Cardiac fibroblast (primary cell): ENCODE results near the gene ADA.

Experiments used
- DNase-seq, 2 donors: peaks; one replicate each; pipeline versions ENCODE4 v3.0.0 to v3.0.0-alpha.2; 2010; ENCODE audit warnings: low read depth in 2 of 2
- H3K4me3 ChIP-seq, 2 donors: replicated peaks in 1 of 2; 1 replicate in 1 of 2; 2 replicates in 1 of 2; pipeline ENCODE4 v1.5.1; 2011; ENCODE audit warnings: low read depth in 2 of 2, low read length in 2 of 2, mild to moderate bottlenecking in 2 of 2, moderate library complexity in 1 of 2
- TF ChIP-seq, protein P1 (sequence below): IDR thresholded peaks from one replicate; pipeline ENCODE4 v1.5.1; 2011; ENCODE audit warnings: low read depth, mild to moderate bottlenecking, low read length, inconsistent platforms

Gene ADA

DNA sequence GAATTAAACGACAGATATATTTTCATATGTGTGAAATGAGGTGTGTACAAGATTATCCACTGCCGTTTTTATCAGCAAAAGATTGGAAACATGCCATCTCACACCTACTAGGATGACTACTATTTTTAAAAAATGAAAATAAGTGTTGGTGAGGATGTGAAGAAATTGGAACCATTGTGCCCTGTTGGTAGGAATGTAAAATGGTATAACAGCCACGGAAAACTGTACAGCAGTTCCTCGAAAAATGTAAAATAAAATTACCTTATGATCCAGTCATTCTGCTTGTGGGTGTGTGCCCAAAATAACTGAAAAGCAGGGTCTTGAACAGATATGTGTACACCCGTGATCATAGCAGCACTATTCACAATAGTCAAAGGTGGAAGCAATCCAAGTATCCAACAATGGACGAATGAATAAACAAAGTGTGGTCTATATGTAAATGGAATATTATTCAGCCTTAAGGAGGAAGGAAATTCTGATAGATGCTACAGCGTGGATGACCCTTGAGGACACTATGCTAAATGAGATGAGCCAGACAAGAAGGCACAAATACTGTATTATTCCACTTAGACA is 36.6 kb upstream of the ADA start:
- H3K4me3 ChIP-seq = no peak overlapping the region
- no peak for DNase-seq
- TF ChIP-seq, protein P1, sequence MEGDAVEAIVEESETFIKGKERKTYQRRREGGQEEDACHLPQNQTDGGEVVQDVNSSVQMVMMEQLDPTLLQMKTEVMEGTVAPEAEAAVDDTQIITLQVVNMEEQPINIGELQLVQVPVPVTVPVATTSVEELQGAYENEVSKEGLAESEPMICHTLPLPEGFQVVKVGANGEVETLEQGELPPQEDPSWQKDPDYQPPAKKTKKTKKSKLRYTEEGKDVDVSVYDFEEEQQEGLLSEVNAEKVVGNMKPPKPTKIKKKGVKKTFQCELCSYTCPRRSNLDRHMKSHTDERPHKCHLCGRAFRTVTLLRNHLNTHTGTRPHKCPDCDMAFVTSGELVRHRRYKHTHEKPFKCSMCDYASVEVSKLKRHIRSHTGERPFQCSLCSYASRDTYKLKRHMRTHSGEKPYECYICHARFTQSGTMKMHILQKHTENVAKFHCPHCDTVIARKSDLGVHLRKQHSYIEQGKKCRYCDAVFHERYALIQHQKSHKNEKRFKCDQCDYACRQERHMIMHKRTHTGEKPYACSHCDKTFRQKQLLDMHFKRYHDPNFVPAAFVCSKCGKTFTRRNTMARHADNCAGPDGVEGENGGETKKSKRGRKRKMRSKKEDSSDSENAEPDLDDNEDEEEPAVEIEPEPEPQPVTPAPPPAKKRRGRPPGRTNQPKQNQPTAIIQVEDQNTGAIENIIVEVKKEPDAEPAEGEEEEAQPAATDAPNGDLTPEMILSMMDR = no peak

DNA sequence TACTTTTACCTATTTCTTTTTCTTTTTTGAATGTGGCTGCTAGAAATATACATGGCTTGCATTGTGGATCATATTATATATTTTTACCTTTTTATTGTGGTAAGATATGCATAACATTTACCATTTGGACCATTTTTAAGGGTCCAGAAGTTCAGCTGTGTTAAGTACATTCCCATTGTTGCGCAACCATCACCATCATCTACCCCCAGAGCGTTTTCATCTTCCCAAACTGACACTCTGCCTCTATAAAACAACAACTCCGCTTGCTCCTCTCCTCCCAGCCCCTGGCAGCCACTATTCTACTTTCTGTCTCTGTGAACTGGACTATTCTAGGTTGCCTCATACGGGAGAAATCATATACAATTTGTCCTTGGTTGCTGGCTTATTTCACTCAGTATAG is 35.4 kb upstream of the ADA start:
- no peak overlapping the region for H3K4me3 ChIP-seq
- DNase-seq = no peak
- TF ChIP-seq, protein P1 = no peak

DNA sequence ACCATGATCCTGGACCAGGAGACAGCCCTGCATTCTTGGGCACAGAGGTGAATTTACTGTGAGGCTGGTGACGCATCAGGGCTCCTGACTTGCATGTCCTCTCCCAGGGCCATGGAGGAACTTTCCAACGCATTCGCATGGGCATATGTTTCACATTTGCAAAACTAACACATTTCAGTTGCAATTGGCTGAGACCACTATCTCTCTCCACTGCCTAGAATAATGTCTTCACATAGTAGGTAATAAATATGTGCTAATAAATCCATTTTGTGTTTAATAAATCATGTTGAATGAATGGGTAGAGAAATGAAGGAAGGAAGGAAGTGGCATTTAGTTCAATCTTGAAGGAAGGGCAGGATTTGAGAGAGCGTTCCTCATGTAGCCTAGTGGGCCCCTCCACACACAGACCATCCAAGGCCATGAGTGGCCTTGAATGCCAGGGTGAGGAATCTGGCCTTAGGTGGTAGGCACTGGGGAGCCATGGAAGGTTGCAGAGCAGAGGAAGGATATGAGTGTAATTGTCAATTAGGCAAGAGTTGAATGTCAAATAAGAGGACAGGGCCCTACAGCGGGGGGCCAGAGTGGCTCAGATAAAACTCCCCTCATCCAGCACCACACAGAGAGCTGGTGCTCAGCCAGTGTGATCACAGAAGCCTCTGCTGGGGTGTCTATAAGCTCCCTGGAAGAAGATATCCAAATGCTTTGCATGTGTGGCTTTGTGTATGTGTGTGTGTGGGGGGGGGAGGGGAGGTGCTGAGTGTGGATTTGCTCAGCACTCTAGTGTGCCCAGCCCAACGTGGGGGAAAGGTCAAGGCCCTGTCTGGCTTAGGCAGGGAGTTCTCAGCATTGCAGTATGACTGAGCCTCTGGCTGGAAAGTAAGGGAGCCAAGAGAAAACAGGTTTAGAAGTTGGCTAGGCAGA is 32.8 kb upstream of the ADA start:
- DNase-seq = no peak
- TF ChIP-seq, protein P1 = no peak
- H3K4me3 ChIP-seq = no peak overlapping the region

DNA sequence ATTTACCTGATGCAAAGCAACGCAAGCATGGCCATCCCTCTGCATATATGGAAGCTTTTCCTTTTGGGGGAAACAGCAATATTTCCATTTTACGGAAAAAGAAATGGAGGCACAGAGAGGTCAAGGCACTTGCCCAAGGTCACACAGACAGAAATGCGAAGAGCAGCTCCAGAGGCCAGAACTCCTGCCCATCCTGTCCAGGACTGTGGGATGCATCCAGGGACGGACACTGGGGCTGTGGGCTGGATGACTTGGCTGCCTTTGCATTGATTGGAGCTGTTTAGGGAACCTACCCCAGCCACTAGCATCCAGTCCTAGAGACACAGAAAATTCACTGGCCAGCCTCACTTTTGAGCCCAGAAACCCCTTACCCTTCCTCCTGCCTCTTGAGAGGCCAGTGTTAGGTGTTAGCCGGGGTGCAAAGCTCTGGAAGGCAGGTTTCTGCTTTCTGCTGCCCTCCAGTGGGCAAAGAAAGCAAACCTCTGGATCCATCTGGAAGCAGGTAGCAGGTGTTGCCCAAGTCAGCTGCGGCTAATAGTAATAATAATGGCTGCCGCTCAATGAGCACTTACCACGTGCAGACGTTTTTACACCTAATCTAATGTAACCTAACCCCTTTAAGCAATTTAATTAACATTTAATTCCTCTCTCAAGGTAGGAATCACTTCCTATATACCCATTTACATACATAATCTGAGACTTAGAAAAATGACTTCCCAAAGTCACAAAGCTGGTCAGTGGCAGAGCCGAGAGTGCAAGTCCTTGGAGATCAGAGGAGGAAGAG is 32.0 kb upstream of the ADA start:
- no peak overlapping the region for H3K4me3 ChIP-seq
- DNase-seq = peak; percentile 53 to 64
- TF ChIP-seq, protein P1 = peak; percentile 81

DNA sequence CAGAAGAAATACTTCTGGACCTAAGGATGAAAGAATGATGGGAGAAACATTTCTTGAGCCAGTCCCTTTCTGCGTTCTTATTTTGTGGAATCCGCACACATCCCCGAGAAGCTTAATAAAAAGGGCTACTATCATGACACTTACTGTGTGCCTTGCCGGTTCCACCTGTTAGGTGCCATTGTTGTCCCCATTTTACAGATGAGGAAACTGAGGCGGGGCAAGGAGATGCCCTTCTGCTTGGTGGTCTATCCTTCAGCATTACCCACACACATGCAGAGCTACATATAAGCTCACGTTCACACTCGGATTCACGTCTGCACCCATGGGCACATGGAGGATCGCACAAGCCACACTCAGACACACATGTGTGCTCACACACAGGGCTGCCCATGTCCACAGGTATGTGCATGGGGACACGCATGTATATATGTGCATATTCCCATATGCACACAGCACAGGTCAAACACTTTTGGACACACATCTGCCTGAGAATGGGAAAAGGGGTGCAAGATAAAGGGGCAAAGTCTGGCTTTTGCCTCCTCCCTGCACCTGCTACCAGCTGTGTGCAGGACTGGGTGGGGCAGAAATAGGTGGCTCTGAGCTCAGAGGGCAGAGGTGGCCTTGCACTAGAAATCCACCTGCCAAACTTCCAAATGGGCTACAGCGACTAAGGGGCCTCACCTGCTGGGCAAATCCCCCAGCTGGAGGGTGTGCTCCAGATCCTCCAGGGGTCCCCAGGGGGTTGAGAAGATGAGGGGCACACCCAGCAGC is 30.5 kb upstream of the ADA start:
- DNase-seq = no peak
- TF ChIP-seq, protein P1 = no peak
- no peak overlapping the region for H3K4me3 ChIP-seq

DNA sequence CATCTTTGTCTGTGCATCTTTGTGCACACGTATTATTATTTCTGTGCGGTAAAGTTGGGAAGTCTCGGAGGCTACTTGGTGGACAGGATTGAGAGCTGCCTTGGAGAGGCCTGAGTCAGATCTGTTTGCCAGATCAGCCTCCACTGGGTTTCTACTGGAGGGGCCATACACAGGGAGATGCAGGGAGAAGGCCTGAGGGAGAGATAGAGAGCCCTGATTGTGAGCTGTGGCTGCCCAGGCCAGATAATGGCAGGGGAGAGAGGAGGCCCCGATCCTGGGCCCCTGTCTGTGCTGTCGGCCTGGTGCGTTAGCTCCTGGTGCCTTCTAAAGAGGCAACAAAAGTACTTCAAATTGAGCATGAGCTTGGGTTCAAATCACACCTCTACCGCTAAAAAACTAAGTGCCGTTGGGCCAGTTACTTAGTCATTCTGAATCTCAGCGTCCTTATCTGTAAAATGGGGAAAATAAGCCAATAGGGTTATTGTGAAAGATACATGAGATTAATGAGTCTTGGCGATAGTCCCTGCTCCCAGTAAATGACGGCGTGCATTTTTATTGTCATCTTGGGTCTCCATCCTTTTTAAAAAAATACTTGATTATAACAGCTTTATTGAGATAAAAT is 27.6 kb upstream of the ADA start:
- DNase-seq = no peak
- H3K4me3 ChIP-seq = no peak overlapping the region
- TF ChIP-seq, protein P1 = no peak
